Thymus (tissue), 11 donors: ENCODE data around the gene SPTB. TPM values are rescaled to one million over a fixed set of nuclear protein-coding genes. Genes with fewer than 3 reads are reported as not detected.
A peak's percentile ranks its signal among the peaks of the same experiment; 100 is the strongest.

Source experiments
- DNase-seq, 9 donors: peaks; one replicate each; pipeline ENCODE4 v3.0.0-alpha.2; 2013; ENCODE audit warnings: low spot score in 9 of 9, low read depth in 6 of 9, missing footprints in 1 of 9
- H3K27ac ChIP-seq, 2 donors: one replicate each; pipeline ENCODE4 v1.5.1; 2013; ENCODE audit warnings: control low read depth in 1 of 2, low read depth in 1 of 2, low read length in 1 of 2, mild to moderate bottlenecking in 1 of 2, moderate library complexity in 1 of 2
- H3K27me3 ChIP-seq, 2 donors: one replicate each; pipeline ENCODE4 v1.5.1; 2013; ENCODE audit warnings: low read length in 1 of 2; ENCODE audit not compliant: control insufficient read depth in 2 of 2, insufficient read depth in 1 of 2
- H3K36me3 ChIP-seq, 2 donors: one replicate each; pipeline ENCODE4 v1.5.1; 2013; ENCODE audit warnings: low read length in 1 of 2, mild to moderate bottlenecking in 1 of 2, moderate library complexity in 1 of 2; ENCODE audit not compliant: control insufficient read depth in 2 of 2, insufficient read depth in 2 of 2
- H3K4me1 ChIP-seq, 2 donors: one replicate each; pipeline ENCODE4 v1.5.1; 2013; ENCODE audit warnings: low read length in 2 of 2; ENCODE audit not compliant: control insufficient read depth in 2 of 2, insufficient read depth in 2 of 2
- H3K4me3 ChIP-seq, 2 donors: one replicate each; pipeline ENCODE4 v1.5.1; 2013; ENCODE audit warnings: low read length in 2 of 2, control low read depth in 1 of 2, mild to moderate bottlenecking in 1 of 2
- H3K9me3 ChIP-seq, 2 donors: one replicate each; pipeline ENCODE4 v1.5.1; 2013; ENCODE audit warnings: low read length in 1 of 2, mild to moderate bottlenecking in 1 of 2; ENCODE audit not compliant: control insufficient read depth in 2 of 2, insufficient read depth in 1 of 2
- WGBS: extraction: QIAGEN DNeasy Blood & Tissue Kit; methylation state at CpG from one replicate; pipeline ENCODE4 v1.1.7; 2013; 5-methylcytosine and 5-hydroxymethylcytosine counted together
- polyA plus RNA-seq: library from polyadenylated mRNA; stranded (reverse); fragments of 200-250 nt; gene quantifications from one replicate; pipeline ENCODE4 v1.2.3, GENCODE V29; 2013
- total RNA-seq: library from RNA; stranded (reverse); fragments of 120-200 nt; gene quantifications from one replicate; pipeline ENCODE4 v1.2.4, GENCODE V29; 2013
- donor health status: healthy.

The SPTB gene
- total and polyA plus RNA-seq, 2 donors, result 1.1 to 1.8 TPM

GRCh38 chr14:64773046-64773445 is 106.7 kb downstream of the SPTB start:
- no peak for DNase-seq
- Histone ChIP-seq H3K27me3 (no peaks in the 10 kb centered on the region), H3K4me3 (no peak overlapping the region), H3K4me1 (no peaks in the 10 kb centered on the region), H3K9me3 (peaks cover 0 to 3% of the 10 kb centered on the region in 2 donors), H3K36me3 (no peaks in the 10 kb centered on the region), H3K27ac (no peak overlapping the region)
- whole genome bisulfite sequencing, result 98% methylated on average over 18 of the region's 18 CpGs

GRCh38 chr14:64772397-64772950 is 107.2 kb downstream of the SPTB start:
- H3K27me3 ChIP-seq, result no peaks in the 10 kb centered on the region
- no peak overlapping the region for H3K27ac ChIP-seq
- no peak for DNase-seq
- no peaks in the 10 kb centered on the region for H3K4me1 ChIP-seq
- no peaks in the 10 kb centered on the region for H3K36me3 ChIP-seq
- peaks cover 0 to 3% of the 10 kb centered on the region in 2 donors for H3K9me3 ChIP-seq
- H3K4me3 ChIP-seq, result no peak overlapping the region
- WGBS, result 97% methylated on average over 36 of the region's 36 CpGs

GRCh38 chr14:64771161-64771560 is 108.5 kb downstream of the SPTB start:
- Histone ChIP-seq H3K27ac (no peak overlapping the region), H3K4me1 (no peaks in the 10 kb centered on the region), H3K9me3 (peaks cover 0 to 3% of the 10 kb centered on the region in 2 donors), H3K36me3 (no peaks in the 10 kb centered on the region), H3K27me3 (no peaks in the 10 kb centered on the region), H3K4me3 (no peak overlapping the region)
- DNase-seq, result peak in 1 of 9 donors; percentile 36
- WGBS, result 78% methylated on average over 2 of the region's 2 CpGs

- WGBS, result 98% methylated on average over 18 of the region's 18 CpGs
- no peaks in the 10 kb centered on the region for H3K4me1 ChIP-seq
- H3K27ac ChIP-seq, result no peak overlapping the region
- no peak for DNase-seq
- H3K9me3 ChIP-seq, result peaks cover 0 to 3% of the 10 kb centered on the region in 2 donors
- no peaks in the 10 kb centered on the region for H3K36me3 ChIP-seq
- no peaks in the 10 kb centered on the region for H3K27me3 ChIP-seq
- no peak overlapping the region for H3K4me3 ChIP-seq
Observed at GRCh38 chr14:64770751-64771150, 109.0 kb downstream of the SPTB start.

GRCh38 chr14:64769096-64770020 is 110.3 kb downstream of the SPTB start:
- WGBS, result 97% methylated on average over 17 of the region's 17 CpGs
- no peaks in the 10 kb centered on the region for H3K36me3 ChIP-seq
- no peak overlapping the region for H3K4me3 ChIP-seq
- H3K27ac ChIP-seq, result no peak overlapping the region
- peaks cover 0 to 3% of the 10 kb centered on the region in 2 donors for H3K9me3 ChIP-seq
- no peak for DNase-seq
- H3K27me3 ChIP-seq, result peaks cover 0 to 2% of the 10 kb centered on the region in 2 donors
- peaks cover 0 to 4% of the 10 kb centered on the region in 2 donors for H3K4me1 ChIP-seq

GRCh38 chr14:64768401-64769095 is 111.2 kb downstream of the SPTB start:
- H3K4me3 ChIP-seq, result no peak overlapping the region
- WGBS, result 82% methylated on average over 13 of the region's 13 CpGs
- H3K36me3 ChIP-seq, result no peaks in the 10 kb centered on the region
- no peak overlapping the region for H3K27ac ChIP-seq
- H3K9me3 ChIP-seq, result no peaks in the 10 kb centered on the region
- no peak for DNase-seq
- peaks cover 0 to 6% of the 10 kb centered on the region in 2 donors for H3K4me1 ChIP-seq
- H3K27me3 ChIP-seq, result peaks cover 0 to 8% of the 10 kb centered on the region in 2 donors

- DNase-seq, result no peak
- WGBS, result 95% methylated on average over 15 of the region's 15 CpGs
Observed at GRCh38 chr14:64767215-64767964, 112.3 kb downstream of the SPTB start.

GRCh38 chr14:64766430-64767151 is 113.1 kb downstream of the SPTB start:
- peaks cover 0 to 17% of the 10 kb centered on the region in 2 donors for H3K27me3 ChIP-seq
- no peak for DNase-seq
- no peak overlapping the region for H3K4me3 ChIP-seq
- H3K36me3 ChIP-seq, result no peaks in the 10 kb centered on the region
- H3K9me3 ChIP-seq, result no peaks in the 10 kb centered on the region
- H3K4me1 ChIP-seq, result peaks cover 0 to 19% of the 10 kb centered on the region in 2 donors
- WGBS, result 93% methylated on average over 25 of the region's 25 CpGs
- H3K27ac ChIP-seq, result no peak overlapping the region

More at GRCh38 chr14:64767215-64767964, 112.3 kb downstream of the SPTB start:
- Histone ChIP-seq H3K27ac (no peak overlapping the region), H3K9me3 (no peaks in the 10 kb centered on the region), H3K36me3 (no peaks in the 10 kb centered on the region), H3K4me3 (no peak overlapping the region), H3K4me1 (peaks cover 0 to 12% of the 10 kb centered on the region in 2 donors), H3K27me3 (peaks cover 0 to 12% of the 10 kb centered on the region in 2 donors)
